Measurements from ENCODE around the gene APBB3.

DNA sequence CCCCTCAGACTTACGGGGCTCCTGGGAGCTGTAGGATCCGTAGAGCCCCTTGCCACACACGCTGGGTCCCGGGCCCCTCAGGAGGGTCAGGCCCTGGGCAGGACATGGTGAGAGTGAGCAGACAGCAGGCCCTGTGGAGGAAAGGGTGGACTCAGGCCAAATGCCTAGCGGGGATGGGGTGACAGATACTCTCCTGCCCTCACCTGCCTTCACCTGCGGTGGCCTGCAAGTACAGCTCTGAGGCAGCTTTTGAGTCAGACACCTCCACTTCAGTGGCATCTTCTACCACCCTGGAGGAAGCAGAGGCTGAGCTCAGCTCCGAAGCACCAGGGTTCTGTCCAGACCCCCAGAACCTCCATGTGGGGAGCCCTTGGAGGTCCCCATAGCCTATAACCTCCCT is 26.5 kb upstream of the APBB3 start:
- TF ChIP-seq, protein P1, sequence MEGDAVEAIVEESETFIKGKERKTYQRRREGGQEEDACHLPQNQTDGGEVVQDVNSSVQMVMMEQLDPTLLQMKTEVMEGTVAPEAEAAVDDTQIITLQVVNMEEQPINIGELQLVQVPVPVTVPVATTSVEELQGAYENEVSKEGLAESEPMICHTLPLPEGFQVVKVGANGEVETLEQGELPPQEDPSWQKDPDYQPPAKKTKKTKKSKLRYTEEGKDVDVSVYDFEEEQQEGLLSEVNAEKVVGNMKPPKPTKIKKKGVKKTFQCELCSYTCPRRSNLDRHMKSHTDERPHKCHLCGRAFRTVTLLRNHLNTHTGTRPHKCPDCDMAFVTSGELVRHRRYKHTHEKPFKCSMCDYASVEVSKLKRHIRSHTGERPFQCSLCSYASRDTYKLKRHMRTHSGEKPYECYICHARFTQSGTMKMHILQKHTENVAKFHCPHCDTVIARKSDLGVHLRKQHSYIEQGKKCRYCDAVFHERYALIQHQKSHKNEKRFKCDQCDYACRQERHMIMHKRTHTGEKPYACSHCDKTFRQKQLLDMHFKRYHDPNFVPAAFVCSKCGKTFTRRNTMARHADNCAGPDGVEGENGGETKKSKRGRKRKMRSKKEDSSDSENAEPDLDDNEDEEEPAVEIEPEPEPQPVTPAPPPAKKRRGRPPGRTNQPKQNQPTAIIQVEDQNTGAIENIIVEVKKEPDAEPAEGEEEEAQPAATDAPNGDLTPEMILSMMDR (IDR thresholded peaks at IDR 0.05): no peak
- no peak for TF ChIP-seq POLR2A (IDR thresholded peaks at IDR 0.05; ENCODE audit: low read depth)
- TF ChIP-seq POLR2AphosphoS5 (IDR thresholded peaks at IDR 0.05): no peak
- no peak for TF ChIP-seq EP300 (IDR thresholded peaks at IDR 0.05)
